Measurements from ENCODE around the gene GNG8. TPM values are rescaled to one million over a fixed set of nuclear protein-coding genes. Genes with fewer than 3 reads are reported as not detected.
A peak's percentile ranks its signal among the peaks of the same experiment; 100 is the strongest.

GNG8 gene
- total RNA-seq, 4 donors from 2014 or later, result not detected

GRCh38 chr19:46600384-46601317 lies 35.4 kb downstream of the GNG8 start:
- H3K4me3 ChIP-seq, result peak overlapping the region; percentile 90 to 99 (median 94)
- DNase-seq (peak; percentile 94 to 97), ATAC-seq (peak; percentile 92 to 95)
- peaks cover 0 to 3% of the 10 kb centered on the region in 2 donors for H3K36me3 ChIP-seq
- peak overlapping the region; percentile 86 to 98 (median 96) for H3K27ac ChIP-seq
- intact Hi-C loops (cut with DNase I; ENCODE audit: low total_unique reads) (loop anchor here (1.0 to 5.0 kb wide), 2 partner anchors 61 to 917 kb away; partner anchors contain the start of genes DACT3 and NAPA), in situ Hi-C loops (cut with MboI; ENCODE audit: low sequenced_read_pairs in 4 of 4) (no loop called here)
- peaks cover 35 to 41% of the 10 kb centered on the region in 2 donors for H3K4me1 ChIP-seq
- no peaks in the 10 kb centered on the region for H3K9me3 ChIP-seq
- no peaks in the 10 kb centered on the region for H3K27me3 ChIP-seq
- TF ChIP-seq POLR2A (IDR thresholded peaks at IDR 0.05) (peak; percentile 7 to 24), CTCF (IDR thresholded peaks at IDR 0.05 in 4 of 5, conservative IDR thresholded peaks at IDR 0.05 in 1 of 5) (peak in 1 of 5 experiments; percentile 49)

GRCh38 chr19:46599716-46600373 lies 36.2 kb downstream of the GNG8 start:
- H3K9me3 ChIP-seq, result no peaks in the 10 kb centered on the region
- in situ Hi-C loops (cut with MboI; ENCODE audit: low sequenced_read_pairs in 4 of 4) (no loop called here), intact Hi-C loops (cut with DNase I; ENCODE audit: low total_unique reads) (loop anchor here (5.0 kb wide), 1 partner anchor 917 kb away; the partner anchor contains the start of gene NAPA)
- no peaks in the 10 kb centered on the region for H3K27me3 ChIP-seq
- H3K27ac ChIP-seq, result peak overlapping the region; percentile 86 to 98 (median 96)
- ATAC-seq (no peak), DNase-seq (no peak)
- no peak for TF ChIP-seq CTCF (IDR thresholded peaks at IDR 0.05 in 4 of 5, conservative IDR thresholded peaks at IDR 0.05 in 1 of 5)
- no peak for TF ChIP-seq POLR2A (IDR thresholded peaks at IDR 0.05)
- peak overlapping the region; percentile 90 to 99 (median 94) for H3K4me3 ChIP-seq
- H3K4me1 ChIP-seq, result peaks cover 30 to 33% of the 10 kb centered on the region in 2 donors
- H3K36me3 ChIP-seq, result no peaks in the 10 kb centered on the region

GRCh38 chr19:46598372-46598917 lies 37.6 kb downstream of the GNG8 start:
- intact Hi-C loops (cut with DNase I; ENCODE audit: low total_unique reads), result no loop called here
- ATAC-seq (no peak), DNase-seq (no peak)
- Histone ChIP-seq H3K27me3 (no peaks in the 10 kb centered on the region), H3K9me3 (no peaks in the 10 kb centered on the region), H3K4me1 (peaks cover 18 to 21% of the 10 kb centered on the region in 2 donors), H3K27ac (no peak overlapping the region), H3K36me3 (no peaks in the 10 kb centered on the region), H3K4me3 (no peak overlapping the region)
- TF ChIP-seq POLR2A (IDR thresholded peaks at IDR 0.05), result no peak
- in situ Hi-C loops (cut with MboI; ENCODE audit: low sequenced_read_pairs in 4 of 4), result no loop called here

GRCh38 chr19:46596008-46596407 lies 40.0 kb downstream of the GNG8 start:
- no peak for ATAC-seq
- DNase-seq, result no peak
- H3K4me1 ChIP-seq, result peaks cover 4% of the 10 kb centered on the region in 2 donors
- intact Hi-C loops (cut with DNase I; ENCODE audit: low total_unique reads), result no loop called here
- H3K27ac ChIP-seq, result no peak overlapping the region
- H3K36me3 ChIP-seq, result no peaks in the 10 kb centered on the region
- H3K9me3 ChIP-seq, result no peaks in the 10 kb centered on the region
- no peak overlapping the region for H3K4me3 ChIP-seq
- no peak for TF ChIP-seq POLR2A (IDR thresholded peaks at IDR 0.05)
- no peak for TF ChIP-seq CTCF (IDR thresholded peaks at IDR 0.05 in 4 of 5, conservative IDR thresholded peaks at IDR 0.05 in 1 of 5)
- no peaks in the 10 kb centered on the region for H3K27me3 ChIP-seq
- in situ Hi-C loops (cut with MboI; ENCODE audit: low sequenced_read_pairs in 4 of 4), result no loop called here

All from gastrocnemius medialis (tissue), 4 donors.